Activated naive CD4-positive, alpha-beta T cell treated with anti-CD3 and anti-CD28 coated beads for 36 hours (primary cell): Measurements from ENCODE around the gene CDKL4. TPM values are rescaled to one million over a fixed set of nuclear protein-coding genes. Genes with fewer than 3 reads are reported as not detected.

Experiments
- CTCF ChIA-PET: fragments of 350-600 bp; sonication (Branson Sonifier 250); formaldehyde crosslinking; loops from one replicate; lab custom pipeline; 2021; ENCODE audit warnings: antibody characterized with exemption; lab: Charles Lee
- DNase-seq: peaks from one replicate; pipeline ENCODE4 v3.0.0-alpha.2; 2020
- H3K27ac Mint-ChIP-seq: one replicate; pipeline ENCODE4 v1.8.0; 2021; ENCODE audit warnings: mild to moderate bottlenecking, mixed read lengths
- H3K27me3 Mint-ChIP-seq: one replicate; pipeline ENCODE4 v1.8.0; 2021; ENCODE audit warnings: low read depth, mixed read lengths
- H3K36me3 Mint-ChIP-seq: one replicate; pipeline ENCODE4 v1.8.0; 2021; ENCODE audit warnings: low read depth, mixed read lengths
- H3K4me1 Mint-ChIP-seq: one replicate; pipeline ENCODE4 v1.8.0; 2021; ENCODE audit warnings: low read depth, mixed read lengths
- H3K4me3 Mint-ChIP-seq: one replicate; pipeline ENCODE4 v1.8.0; 2021; ENCODE audit warnings: mild to moderate bottlenecking, moderate library complexity, mixed read lengths
- H3K9me3 Mint-ChIP-seq: one replicate; pipeline ENCODE4 v1.8.0; 2021; ENCODE audit warnings: mixed read lengths
- intact Hi-C: fragments of 100-400 bp; cut with micrococcal nuclease; formaldehyde crosslinking; loops from one replicate; pipeline ENCODE4 v1.15.1; 2023
- total RNA-seq, 2 experiments: library from RNA; stranded (reverse); gene quantifications; one replicate each; pipeline ENCODE4 v1.2.3, GENCODE V29; 2021

The CDKL4 gene
- total RNA-seq: not detected

GRCh38 chr2:39243469-39244123 lies at the start of gene CDKL4:
CDKL4 (minus strand) TSS chr2:39243970.
- DNase-seq: peak; percentile 57
- intact Hi-C loops: no loop called here
- Mint-ChIP-seq H3K9me3 (no peaks in the 10 kb centered on the region), H3K27ac (no peak within 1 kb of the TSS), H3K4me3 (peak within 1 kb of the TSS; percentile 79), H3K36me3 (no peaks in the 10 kb centered on the region), H3K27me3 (no peaks in the 10 kb centered on the region), H3K4me1 (peaks cover 15% of the 10 kb centered on the region)
- CTCF ChIA-PET: interaction anchor here (3.5 kb wide), 1 partner anchor 15 kb away, joined by 19 read pairs; no protein-coding TSS in a partner anchor

GRCh38 chr2:39290433-39290832 lies 46.7 kb upstream of the CDKL4 start:
- no peaks in the 10 kb centered on the region for H3K4me1 Mint-ChIP-seq
- CTCF ChIA-PET: interaction anchor here (0.7 kb wide), 1 partner anchor 437 kb away, joined by 3 read pairs; no protein-coding TSS in a partner anchor
- no peak for DNase-seq
- H3K4me3 Mint-ChIP-seq: no peak overlapping the region
- no peaks in the 10 kb centered on the region for H3K9me3 Mint-ChIP-seq
- intact Hi-C loops: no loop called here
- H3K27ac Mint-ChIP-seq: no peak overlapping the region
- no peaks in the 10 kb centered on the region for H3K27me3 Mint-ChIP-seq
- peaks cover 9% of the 10 kb centered on the region for H3K36me3 Mint-ChIP-seq

GRCh38 chr2:39289609-39290008 lies 45.8 kb upstream of the CDKL4 start:
- intact Hi-C loops: no loop called here
- CTCF ChIA-PET: interaction anchor here (0.7 kb wide), 1 partner anchor 438 kb away, joined by 3 read pairs; no protein-coding TSS in a partner anchor
- H3K4me3 Mint-ChIP-seq: no peak overlapping the region
- H3K4me1 Mint-ChIP-seq: no peaks in the 10 kb centered on the region
- no peak overlapping the region for H3K27ac Mint-ChIP-seq
- H3K27me3 Mint-ChIP-seq: no peaks in the 10 kb centered on the region
- H3K9me3 Mint-ChIP-seq: no peaks in the 10 kb centered on the region
- DNase-seq: no peak
- peaks cover 9% of the 10 kb centered on the region for H3K36me3 Mint-ChIP-seq

GRCh38 chr2:39283561-39283960 lies 39.8 kb upstream of the CDKL4 start:
- H3K4me1 Mint-ChIP-seq: no peaks in the 10 kb centered on the region
- intact Hi-C loops: no loop called here
- no peaks in the 10 kb centered on the region for H3K9me3 Mint-ChIP-seq
- H3K27me3 Mint-ChIP-seq: no peaks in the 10 kb centered on the region
- no peak for DNase-seq
- no peak overlapping the region for H3K4me3 Mint-ChIP-seq
- CTCF ChIA-PET: interaction anchor here (0.5 to 1.1 kb wide), 2 partner anchors 11 to 241 kb away, joined by 3 read pairs; no protein-coding TSS in a partner anchor
- peaks cover 3% of the 10 kb centered on the region for H3K36me3 Mint-ChIP-seq
- H3K27ac Mint-ChIP-seq: no peak overlapping the region

- peaks cover 7% of the 10 kb centered on the region for H3K36me3 Mint-ChIP-seq
- CTCF ChIA-PET: no interaction called here
- H3K27ac Mint-ChIP-seq: no peak overlapping the region
- DNase-seq: no peak
- H3K27me3 Mint-ChIP-seq: no peaks in the 10 kb centered on the region
- no peak overlapping the region for H3K4me3 Mint-ChIP-seq
- intact Hi-C loops: no loop called here
- no peaks in the 10 kb centered on the region for H3K4me1 Mint-ChIP-seq
- H3K9me3 Mint-ChIP-seq: no peaks in the 10 kb centered on the region
These were observed 37.6 kb upstream of the CDKL4 start for GRCh38 chr2:39281391-39281790.

- CTCF ChIA-PET: no interaction called here
- peaks cover 10% of the 10 kb centered on the region for H3K36me3 Mint-ChIP-seq
- H3K9me3 Mint-ChIP-seq: no peaks in the 10 kb centered on the region
These were observed 31.2 kb upstream of the CDKL4 start for GRCh38 chr2:39275016-39275415.

GRCh38 chr2:39269941-39270340 lies 26.2 kb upstream of the CDKL4 start:
- intact Hi-C loops: no loop called here
- Mint-ChIP-seq H3K4me3 (no peak overlapping the region), H3K27ac (no peak overlapping the region), H3K9me3 (no peaks in the 10 kb centered on the region), H3K27me3 (no peaks in the 10 kb centered on the region), H3K4me1 (peaks cover 13% of the 10 kb centered on the region), H3K36me3 (peaks cover 2% of the 10 kb centered on the region)
- CTCF ChIA-PET: no interaction called here
- DNase-seq: no peak

More at GRCh38 chr2:39275016-39275415, 31.2 kb upstream of the CDKL4 start:
- H3K27me3 Mint-ChIP-seq: no peaks in the 10 kb centered on the region
- intact Hi-C loops: no loop called here
- no peak overlapping the region for H3K27ac Mint-ChIP-seq
- no peak for DNase-seq
- H3K4me3 Mint-ChIP-seq: no peak overlapping the region
- no peaks in the 10 kb centered on the region for H3K4me1 Mint-ChIP-seq

GRCh38 chr2:39266916-39267434 lies 23.2 kb upstream of the CDKL4 start:
- no peak overlapping the region for H3K27ac Mint-ChIP-seq
- intact Hi-C loops: loop anchor here (1.0 kb wide), 1 partner anchor 138 kb away; no protein-coding TSS in a partner anchor
- peaks cover 21% of the 10 kb centered on the region for H3K4me1 Mint-ChIP-seq
- no peak overlapping the region for H3K4me3 Mint-ChIP-seq
- CTCF ChIA-PET: interaction anchor here (1.2 kb wide), 1 partner anchor 462 kb away, joined by 3 read pairs; no protein-coding TSS in a partner anchor
- no peak for DNase-seq
- no peaks in the 10 kb centered on the region for H3K9me3 Mint-ChIP-seq
- H3K27me3 Mint-ChIP-seq: no peaks in the 10 kb centered on the region
- H3K36me3 Mint-ChIP-seq: peaks cover 3% of the 10 kb centered on the region

GRCh38 chr2:39266139-39266805 lies 22.5 kb upstream of the CDKL4 start:
- Mint-ChIP-seq H3K4me1 (peaks cover 21% of the 10 kb centered on the region), H3K36me3 (peaks cover 4% of the 10 kb centered on the region), H3K27me3 (no peaks in the 10 kb centered on the region), H3K9me3 (no peaks in the 10 kb centered on the region), H3K4me3 (no peak overlapping the region), H3K27ac (peak overlapping the region; percentile 13)
- DNase-seq: peak; percentile 39
- intact Hi-C loops: loop anchor here (1.0 kb wide), 1 partner anchor 137 kb away; no protein-coding TSS in a partner anchor
- CTCF ChIA-PET: no interaction called here

- intact Hi-C loops: no loop called here
- H3K4me1 Mint-ChIP-seq: peaks cover 21% of the 10 kb centered on the region
- no peak for DNase-seq
- H3K27me3 Mint-ChIP-seq: no peaks in the 10 kb centered on the region
- peaks cover 6% of the 10 kb centered on the region for H3K36me3 Mint-ChIP-seq
- H3K4me3 Mint-ChIP-seq: no peak overlapping the region
- no peaks in the 10 kb centered on the region for H3K9me3 Mint-ChIP-seq
- no peak overlapping the region for H3K27ac Mint-ChIP-seq
- CTCF ChIA-PET: interaction anchor here (1.5 kb wide), 1 partner anchor 226 kb away, joined by 3 read pairs; no protein-coding TSS in a partner anchor
These were observed 21.5 kb upstream of the CDKL4 start for GRCh38 chr2:39265315-39265714.

- CTCF ChIA-PET: interaction anchor here (1.2 to 1.5 kb wide), 2 partner anchors 205 to 225 kb away, joined by 3 read pairs; no protein-coding TSS in a partner anchor
- Mint-ChIP-seq H3K36me3 (peaks cover 6% of the 10 kb centered on the region), H3K4me3 (no peak overlapping the region), H3K4me1 (peaks cover 21% of the 10 kb centered on the region), H3K27ac (no peak overlapping the region), H3K27me3 (no peaks in the 10 kb centered on the region), H3K9me3 (no peaks in the 10 kb centered on the region)
- no peak for DNase-seq
- intact Hi-C loops: no loop called here
These were observed 21.0 kb upstream of the CDKL4 start for GRCh38 chr2:39264733-39265132.

- H3K9me3 Mint-ChIP-seq: no peaks in the 10 kb centered on the region
- no peak overlapping the region for H3K4me3 Mint-ChIP-seq
- CTCF ChIA-PET: no interaction called here
- intact Hi-C loops: no loop called here
- H3K4me1 Mint-ChIP-seq: peaks cover 8% of the 10 kb centered on the region
- peaks cover 12% of the 10 kb centered on the region for H3K36me3 Mint-ChIP-seq
- no peak overlapping the region for H3K27ac Mint-ChIP-seq
- H3K27me3 Mint-ChIP-seq: no peaks in the 10 kb centered on the region
- DNase-seq: no peak
These were observed 16.3 kb upstream of the CDKL4 start for GRCh38 chr2:39260087-39260486.
